SIG-M5 (cell line): ENCODE measurements around the gene WIPI1.
"Not testable (repeated sequence)": the region's sequence is repeated elsewhere in the genome, so short reads cannot be mapped to it uniquely, and the experiment has no call there.

ENCODE experiments used
- DNase-seq: peaks from one replicate; lab custom pipeline; 2025; lab: John Stamatoyannopoulos, UW

WIPI1 gene

GRCh38 chr17:68413597-68414560 is 43.4 kb downstream of the WIPI1 start:
- not testable (repeated sequence) for DNase-seq

- not testable (repeated sequence) for DNase-seq
Observed at GRCh38 chr17:68407656-68408055, 49.6 kb downstream of the WIPI1 start.

GRCh38 chr17:68403837-68404236 is 53.5 kb downstream of the WIPI1 start:
- not testable (repeated sequence) for DNase-seq

- no peak for DNase-seq
Observed at GRCh38 chr17:68403122-68403521, 54.2 kb downstream of the WIPI1 start.

GRCh38 chr17:68401288-68401687 is 56.0 kb downstream of the WIPI1 start:
- DNase-seq, result no peak

- DNase-seq, result no peak
Observed at GRCh38 chr17:68400404-68400735, 56.9 kb downstream of the WIPI1 start.

- no peak for DNase-seq
Observed at GRCh38 chr17:68399638-68400403, 57.5 kb downstream of the WIPI1 start.

- no peak for DNase-seq
Observed at GRCh38 chr17:68398691-68399637, 58.3 kb downstream of the WIPI1 start.

- no peak for DNase-seq
Observed at GRCh38 chr17:68397108-68397536, 60.2 kb downstream of the WIPI1 start.

GRCh38 chr17:68396226-68397107 is 60.8 kb downstream of the WIPI1 start:
- DNase-seq, result no peak

- no peak for DNase-seq
Observed at GRCh38 chr17:68394608-68395331, 62.5 kb downstream of the WIPI1 start.

GRCh38 chr17:68391561-68392268 is 65.6 kb downstream of the WIPI1 start:
- DNase-seq, result no peak

- DNase-seq, result no peak
Observed at GRCh38 chr17:68390888-68391545, 66.3 kb downstream of the WIPI1 start.

- DNase-seq, result no peak
Observed at GRCh38 chr17:68389041-68389440, 68.3 kb downstream of the WIPI1 start.

GRCh38 chr17:68387435-68388218 is 69.7 kb downstream of the WIPI1 start:
- DNase-seq, result no peak

- DNase-seq, result no peak
Observed at GRCh38 chr17:68385490-68386215, 71.6 kb downstream of the WIPI1 start.

- DNase-seq, result no peak
Observed at GRCh38 chr17:68384941-68385340, 72.4 kb downstream of the WIPI1 start.
